ENCODE results near the gene FOXK1. TPM values are rescaled to one million over a fixed set of nuclear protein-coding genes. Genes with fewer than 3 reads are reported as not detected.
A peak's percentile ranks its signal among the peaks of the same experiment; 100 is the strongest.

FOXK1 gene
- total and polyA plus RNA-seq, 7 donors: 1.8 to 47.1 (median 17.1) TPM

DNA sequence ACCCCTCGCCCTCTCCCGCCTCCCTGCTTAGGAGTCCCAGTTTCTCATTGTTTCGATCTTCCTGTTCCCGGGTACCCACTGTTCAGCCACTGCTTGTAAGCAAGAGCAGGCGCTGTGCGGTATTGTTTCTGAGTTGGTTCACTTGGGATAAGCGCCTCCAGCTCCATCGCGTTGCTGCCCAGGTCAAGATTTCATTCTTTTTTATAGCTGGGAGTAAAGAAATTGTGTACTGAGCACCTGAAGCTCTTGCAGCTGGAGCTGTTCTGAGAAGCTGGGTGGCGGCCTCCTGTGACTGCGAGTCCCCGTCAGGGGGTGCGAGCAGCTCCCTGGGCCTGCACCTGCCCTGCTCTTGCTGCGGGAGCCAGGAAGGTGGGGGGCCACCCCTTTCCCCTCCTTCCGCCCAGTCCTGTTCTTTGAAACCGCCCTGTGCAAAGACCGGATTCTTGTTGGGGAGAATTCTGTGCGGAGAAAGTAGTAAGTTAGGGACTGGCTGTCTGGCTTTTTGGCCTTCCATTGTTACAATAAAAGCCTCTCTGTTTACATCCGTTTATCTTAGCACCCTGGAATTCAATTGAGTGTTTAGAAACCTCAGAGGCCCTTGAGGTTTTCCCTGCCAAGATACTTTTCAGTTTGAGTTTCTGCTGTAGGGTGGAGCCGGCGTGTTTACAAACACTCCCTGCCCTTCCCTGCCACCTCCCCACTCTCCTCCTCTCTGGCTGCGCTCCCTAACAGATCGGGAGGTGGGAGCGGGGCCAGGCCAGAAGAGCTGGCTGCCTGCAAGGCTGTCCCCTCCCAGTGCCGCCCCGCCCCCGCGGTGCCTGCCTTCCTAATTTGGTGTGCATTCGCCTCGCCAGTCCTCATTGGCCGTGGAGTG lies 62.5 kb downstream of the FOXK1 start:
- intact Hi-C loops (cut with DNase I): loop anchor here (2.0 to 5.0 kb wide), 3 partner anchors 50 to 102 kb away; partner anchors contain the start of gene FOXK1

DNA sequence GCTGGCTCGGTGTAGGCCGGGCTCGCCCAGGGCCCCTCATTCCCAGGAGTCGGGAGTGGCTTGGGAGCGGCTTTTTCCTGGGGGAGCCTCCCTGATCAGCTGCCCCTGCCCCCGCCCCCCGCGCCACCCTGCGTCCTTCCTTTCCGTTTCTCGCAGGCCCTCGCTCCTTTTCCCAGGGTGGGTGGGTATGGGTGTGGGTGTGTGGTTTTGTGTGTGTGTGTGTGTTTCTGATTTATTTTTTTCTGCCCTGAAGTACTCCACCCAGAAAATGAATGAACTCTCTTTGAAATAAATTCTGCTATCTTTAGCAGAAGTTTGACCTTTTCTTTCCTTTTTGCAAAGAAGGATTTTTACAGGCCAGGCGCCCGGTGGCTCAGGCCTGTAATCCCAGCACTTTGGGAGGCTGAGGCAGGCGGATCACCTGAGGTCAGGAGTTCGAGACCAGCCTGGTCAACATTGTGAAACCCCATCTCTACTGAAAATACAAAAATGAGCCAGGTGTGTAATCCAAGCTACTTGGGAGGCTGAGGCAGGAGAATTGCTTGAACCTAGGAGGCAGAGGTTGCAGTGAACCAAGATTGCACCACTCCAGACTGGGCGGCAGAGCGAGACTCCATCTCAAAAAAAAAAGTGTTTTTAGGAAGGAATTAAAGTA lies 63.3 kb downstream of the FOXK1 start:
- DNase-seq: no peak
- TF ChIP-seq POLR2A (IDR thresholded peaks at IDR 0.05): peak in 1 of 2 donors; percentile 12
- no peak for TF ChIP-seq EP300 (IDR thresholded peaks at IDR 0.05)
- peak in 3 of 4 donors; percentile 23 to 76 (median 27) for TF ChIP-seq POLR2AphosphoS5 (IDR thresholded peaks at IDR 0.05)
- TF ChIP-seq CTCF (IDR thresholded peaks at IDR 0.05): no peak
- Histone ChIP-seq H3K4me3 (peak overlapping the region; percentile 12 to 39 (median 26)), H3K4me1 (peaks cover 0 to 56% (median 51%) of the 10 kb centered on the region in 4 donors), H3K27me3 (no peaks in the 10 kb centered on the region), H3K36me3 (peaks cover 0 to 25% (median 16%) of the 10 kb centered on the region in 4 donors), H3K9me3 (no peaks in the 10 kb centered on the region), H3K27ac (peak overlapping the region; percentile 93 to 96 (median 93))
- WGBS, 2 donors: 5 to 11% methylated on average over 18 of the region's 18 CpGs
- intact Hi-C loops (cut with DNase I): loop anchor here (2.0 kb wide), 2 partner anchors 51 to 103 kb away; no protein-coding TSS in a partner anchor

More for the DNA sequence above, 62.5 kb downstream of the FOXK1 start:
- Histone ChIP-seq H3K4me1 (peaks cover 0 to 62% (median 57%) of the 10 kb centered on the region in 4 donors), H3K27me3 (no peaks in the 10 kb centered on the region), H3K27ac (peak overlapping the region; percentile 93 to 96 (median 93)), H3K4me3 (peak overlapping the region; percentile 12 to 39 (median 26)), H3K9me3 (no peaks in the 10 kb centered on the region), H3K36me3 (peaks cover 0 to 25% (median 16%) of the 10 kb centered on the region in 4 donors)
- 4 to 12% methylated on average over 31 of the region's 31 CpGs for WGBS, 2 donors
- no peak for TF ChIP-seq CTCF (IDR thresholded peaks at IDR 0.05)
- peak in 3 of 4 donors; percentile 31 to 74 (median 59) for TF ChIP-seq EP300 (IDR thresholded peaks at IDR 0.05)
- TF ChIP-seq POLR2AphosphoS5 (IDR thresholded peaks at IDR 0.05): peak; percentile 76 to 92 (median 84)
- no peak for TF ChIP-seq POLR2A (IDR thresholded peaks at IDR 0.05)
- peak; percentile 99 for DNase-seq

DNA sequence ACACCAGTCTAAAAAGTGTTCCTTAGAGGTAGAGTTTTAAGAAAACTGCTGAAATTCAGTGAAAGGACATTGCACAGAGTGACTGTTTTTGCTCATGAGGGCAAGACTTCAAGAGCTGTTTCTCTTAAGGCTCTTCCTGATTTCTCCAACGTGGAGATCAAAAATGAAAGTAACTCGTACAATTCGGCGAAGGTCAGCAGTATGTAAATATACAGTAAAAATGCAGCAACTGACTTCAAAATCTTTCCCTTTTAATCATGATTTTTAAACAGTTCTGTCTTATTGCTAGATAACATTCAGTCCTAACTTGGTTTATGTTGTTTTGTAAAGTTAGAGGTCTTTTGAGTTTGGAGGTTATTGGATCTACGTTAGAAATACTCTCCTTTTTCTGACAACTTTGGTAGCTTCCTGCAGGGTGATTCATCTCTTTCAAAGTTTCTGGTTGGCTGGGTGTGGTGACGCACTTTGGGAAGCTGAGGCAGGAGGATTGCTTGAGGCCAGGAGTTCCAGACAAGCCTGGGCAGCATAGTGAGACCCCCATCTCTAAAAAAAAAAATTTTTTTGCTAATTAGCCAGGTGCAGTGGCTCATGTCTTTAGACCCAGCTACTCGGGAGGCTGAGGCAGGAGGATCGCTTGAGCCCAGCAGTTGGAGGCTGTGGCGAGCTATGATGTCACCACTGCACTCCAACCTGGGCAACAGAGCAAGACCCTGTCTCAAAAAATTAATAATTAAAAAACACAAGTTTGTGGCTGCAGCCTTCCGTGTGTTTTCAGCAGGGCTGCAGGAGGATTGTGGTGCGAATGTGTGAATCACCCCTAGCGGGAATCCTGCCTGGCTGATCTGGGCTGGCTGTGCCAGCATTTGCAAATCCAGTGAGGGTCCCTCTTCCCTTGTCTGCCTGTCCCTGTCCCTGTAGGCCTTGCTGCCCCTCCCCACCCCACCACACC lies 64.2 kb downstream of the FOXK1 start:
- H3K27ac ChIP-seq: peak overlapping the region; percentile 93 to 96 (median 93)
- no peaks in the 10 kb centered on the region for H3K9me3 ChIP-seq
- peaks cover 0 to 56% (median 51%) of the 10 kb centered on the region in 4 donors for H3K4me1 ChIP-seq
- DNase-seq: no peak
- H3K4me3 ChIP-seq: peak overlapping the region in 3 of 4 donors; percentile 12 to 39 (median 39)
- WGBS, 2 donors: 44 to 46% methylated on average over 12 of the region's 12 CpGs
- H3K27me3 ChIP-seq: no peaks in the 10 kb centered on the region
- peaks cover 0 to 20% (median 15%) of the 10 kb centered on the region in 4 donors for H3K36me3 ChIP-seq
- TF ChIP-seq POLR2AphosphoS5 (IDR thresholded peaks at IDR 0.05): peak in 3 of 4 donors; percentile 16 to 34 (median 34)
- TF ChIP-seq CTCF (IDR thresholded peaks at IDR 0.05): no peak
- TF ChIP-seq POLR2A (IDR thresholded peaks at IDR 0.05): peak in 1 of 2 donors; percentile 8
- intact Hi-C loops (cut with DNase I): loop anchor here (2.0 kb wide), 2 partner anchors 51 to 103 kb away; no protein-coding TSS in a partner anchor

DNA sequence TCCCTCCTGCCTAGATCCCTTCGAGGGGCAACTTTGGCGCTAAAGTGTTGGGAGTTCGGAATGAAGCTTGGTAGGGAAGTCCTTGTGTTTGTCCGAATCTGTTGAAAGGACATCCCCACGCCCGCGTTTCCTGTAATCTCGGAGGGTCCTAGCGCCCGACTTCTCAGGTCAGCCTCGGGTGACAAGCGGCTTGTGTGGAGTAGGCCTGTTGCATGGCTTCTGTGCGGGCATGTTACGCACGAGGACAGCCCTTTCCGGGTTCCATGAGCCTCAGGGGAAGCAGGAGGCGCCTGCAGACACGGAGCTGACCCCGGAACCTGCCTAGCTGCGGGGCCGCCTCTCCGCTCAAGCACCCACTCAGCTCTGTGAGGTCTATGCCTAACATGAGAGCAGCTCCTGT lies 64.9 kb downstream of the FOXK1 start:
- H3K27me3 ChIP-seq: no peaks in the 10 kb centered on the region
- peaks cover 0 to 13% (median 9%) of the 10 kb centered on the region in 4 donors for H3K36me3 ChIP-seq
- no peak overlapping the region for H3K4me3 ChIP-seq
- TF ChIP-seq EP300 (IDR thresholded peaks at IDR 0.05): no peak
- TF ChIP-seq CTCF (IDR thresholded peaks at IDR 0.05): no peak
- TF ChIP-seq POLR2AphosphoS5 (IDR thresholded peaks at IDR 0.05): no peak
- peak overlapping the region; percentile 93 to 96 (median 93) for H3K27ac ChIP-seq
- H3K4me1 ChIP-seq: peaks cover 0 to 56% (median 51%) of the 10 kb centered on the region in 4 donors
- no peak for DNase-seq
- H3K9me3 ChIP-seq: no peaks in the 10 kb centered on the region
- intact Hi-C loops (cut with DNase I): loop anchor here (1.0 kb wide), 1 partner anchor 19 kb away; no protein-coding TSS in a partner anchor
- WGBS, 2 donors: 93 to 94% methylated on average over 22 of the region's 22 CpGs

Data from sigmoid colon (tissue), 7 donors.